Body of pancreas (tissue), 4 donors: Measurements from ENCODE around the gene NISCH. TPM values are rescaled to one million over a fixed set of nuclear protein-coding genes. Genes with fewer than 3 reads are reported as not detected.

Experiments
- ATAC-seq: fragments of 150-250 bp; one replicate; pipeline ENCODE4 v1.9.1; 2016
- DNase-seq, 4 donors: peaks; one replicate each; pipeline ENCODE4 v3.0.0-alpha.2; 2019
- H3K27ac ChIP-seq, 4 donors: fragments of 200-600 bp; sonication (generic); 1 replicate in 3 of 4; 2 replicates in 1 of 4; pipeline versions ENCODE4 v1.5.1 to v1.6.1; 2016 to 2019; ENCODE audit warnings: mild to moderate bottlenecking in 1 of 4, mixed read lengths in 1 of 4, moderate library complexity in 1 of 4
- H3K27me3 ChIP-seq, 2 donors: fragments of 200-600 bp; sonication (generic); one replicate each; pipeline ENCODE4 v1.6.0; 2016; ENCODE audit warnings: mild to moderate bottlenecking in 1 of 2
- H3K36me3 ChIP-seq, 2 donors: fragments of 200-600 bp; sonication (generic); replicated peaks in 1 of 2; 2 replicates each; pipeline ENCODE4 v1.5.1; 2016; ENCODE audit warnings: low read depth in 2 of 2; ENCODE audit not compliant: insufficient read depth in 1 of 2
- H3K4me1 ChIP-seq: fragments of 200-600 bp; sonication (generic); one replicate; pipeline ENCODE4 v1.6.0; 2016
- H3K4me3 ChIP-seq, 2 donors: fragments of 200-600 bp; sonication (generic); 1 replicate in 1 of 2; 2 replicates in 1 of 2; pipeline ENCODE4 v1.5.1; 2016 to 2019
- H3K9me3 ChIP-seq, 3 donors: fragments of 200-600 bp; sonication (generic); 1 replicate in 2 of 3; 2 replicates in 1 of 3; pipeline ENCODE4 v1.5.1; 2016
- CTCF ChIP-seq, 7 experiments: fragments of 450-650 bp in 4 of 7; fragments of 200-600 bp in 3 of 7; sonication (generic) in 3 of 7; IDR thresholded peaks; one replicate each; pipeline ENCODE4 v1.5.1; 2016 to 2019; ENCODE audit warnings: antibody characterized with exemption in 7 of 7
- POLR2A ChIP-seq, 3 donors: fragments of 450-650 bp; IDR thresholded peaks; one replicate each; pipeline ENCODE4 v1.6.1; 2016; ENCODE audit warnings: antibody characterized with exemption in 3 of 3, mild to moderate bottlenecking in 2 of 3
- WGBS, 2 donors: methylation state at CpG; one replicate each; pipeline ENCODE4 v1.1.5; 2017; 5-methylcytosine and 5-hydroxymethylcytosine counted together
- intact Hi-C: fragments of 100-400 bp; cut with DNase I; formaldehyde crosslinking; loops from one replicate; pipeline ENCODE4 v1.15.1; 2023
- total RNA-seq, 2 donors: library from RNA; depleted of rRNA; stranded (reverse); fragments of >200 nt; gene quantifications; one replicate each; pipeline ENCODE4 v1.1.0, GENCODE V29; 2016

The NISCH gene
- total RNA-seq, 2 donors from 2014 or later, result 58.9 to 115 TPM

GRCh38 chr3:52492059-52492458 is 36.7 kb downstream of the NISCH start:
- intact Hi-C loops, result no loop called here
- H3K4me3 ChIP-seq, result no peak overlapping the region
- no peaks in the 10 kb centered on the region for H3K9me3 ChIP-seq
- H3K27ac ChIP-seq, result no peak overlapping the region
- no peaks in the 10 kb centered on the region for H3K27me3 ChIP-seq
- DNase-seq (no peak), ATAC-seq (no peak)
- TF ChIP-seq POLR2A (IDR thresholded peaks at IDR 0.05) (no peak), CTCF (IDR thresholded peaks at IDR 0.05) (no peak)
- H3K4me1 ChIP-seq, result peaks cover 4% of the 10 kb centered on the region
- peaks cover 0 to 25% of the 10 kb centered on the region in 2 donors for H3K36me3 ChIP-seq
- WGBS, 2 donors, result 96 to 97% methylated on average over 16 to 21 of the region's 21 CpGs

- no peaks in the 10 kb centered on the region for H3K27me3 ChIP-seq
- 89 to 93% methylated on average over 5 to 7 of the region's 7 CpGs for WGBS, 2 donors
- no peak overlapping the region for H3K27ac ChIP-seq
- TF ChIP-seq CTCF (IDR thresholded peaks at IDR 0.05) (no peak), POLR2A (IDR thresholded peaks at IDR 0.05) (no peak)
- intact Hi-C loops, result no loop called here
- DNase-seq, result no peak
- peaks cover 4% of the 10 kb centered on the region for H3K4me1 ChIP-seq
- H3K4me3 ChIP-seq, result no peak overlapping the region
- ATAC-seq, result no peak
- peaks cover 0 to 20% of the 10 kb centered on the region in 2 donors for H3K36me3 ChIP-seq
- no peaks in the 10 kb centered on the region for H3K9me3 ChIP-seq
These were observed 38.0 kb downstream of the NISCH start for GRCh38 chr3:52493232-52494017.

GRCh38 chr3:52494445-52494844 is 39.0 kb downstream of the NISCH start:
- peak overlapping the region in 1 of 4 donors; percentile 67 for H3K27ac ChIP-seq
- peaks cover 4% of the 10 kb centered on the region for H3K4me1 ChIP-seq
- peaks cover 0 to 20% of the 10 kb centered on the region in 2 donors for H3K36me3 ChIP-seq
- WGBS, 2 donors, result 80 to 89% methylated on average over 7 of the region's 7 CpGs
- no peak for TF ChIP-seq POLR2A (IDR thresholded peaks at IDR 0.05)
- no peak for TF ChIP-seq CTCF (IDR thresholded peaks at IDR 0.05)
- no peaks in the 10 kb centered on the region for H3K9me3 ChIP-seq
- intact Hi-C loops, result no loop called here
- DNase-seq (no peak), ATAC-seq (no peak)
- H3K27me3 ChIP-seq, result no peaks in the 10 kb centered on the region
- no peak overlapping the region for H3K4me3 ChIP-seq

- H3K4me1 ChIP-seq, result peaks cover 2% of the 10 kb centered on the region
- 73 to 80% methylated on average over 17 to 25 of the region's 25 CpGs for WGBS, 2 donors
- TF ChIP-seq POLR2A (IDR thresholded peaks at IDR 0.05) (no peak), CTCF (IDR thresholded peaks at IDR 0.05) (no peak)
- H3K27me3 ChIP-seq, result no peaks in the 10 kb centered on the region
- peak within 1 kb of the TSS in 2 of 4 donors; percentile 53 to 67 for H3K27ac ChIP-seq
- no peaks in the 10 kb centered on the region for H3K9me3 ChIP-seq
- peaks cover 0 to 19% of the 10 kb centered on the region in 2 donors for H3K36me3 ChIP-seq
- intact Hi-C loops, result no loop called here
- peak; percentile 11 for ATAC-seq
- peak in 2 of 4 donors; percentile 32 to 47 for DNase-seq
- H3K4me3 ChIP-seq, result no peak within 1 kb of the TSS
These were observed 39.6 kb downstream of the NISCH start, which contains the start of gene STAB1 for GRCh38 chr3:52494886-52495495. TSS of gene STAB1 (plus strand) at chr3:52495338. CDS start at chr3:52495414, 76 bp downstream.
